ENCODE results near the gene PCID2.

DNA sequence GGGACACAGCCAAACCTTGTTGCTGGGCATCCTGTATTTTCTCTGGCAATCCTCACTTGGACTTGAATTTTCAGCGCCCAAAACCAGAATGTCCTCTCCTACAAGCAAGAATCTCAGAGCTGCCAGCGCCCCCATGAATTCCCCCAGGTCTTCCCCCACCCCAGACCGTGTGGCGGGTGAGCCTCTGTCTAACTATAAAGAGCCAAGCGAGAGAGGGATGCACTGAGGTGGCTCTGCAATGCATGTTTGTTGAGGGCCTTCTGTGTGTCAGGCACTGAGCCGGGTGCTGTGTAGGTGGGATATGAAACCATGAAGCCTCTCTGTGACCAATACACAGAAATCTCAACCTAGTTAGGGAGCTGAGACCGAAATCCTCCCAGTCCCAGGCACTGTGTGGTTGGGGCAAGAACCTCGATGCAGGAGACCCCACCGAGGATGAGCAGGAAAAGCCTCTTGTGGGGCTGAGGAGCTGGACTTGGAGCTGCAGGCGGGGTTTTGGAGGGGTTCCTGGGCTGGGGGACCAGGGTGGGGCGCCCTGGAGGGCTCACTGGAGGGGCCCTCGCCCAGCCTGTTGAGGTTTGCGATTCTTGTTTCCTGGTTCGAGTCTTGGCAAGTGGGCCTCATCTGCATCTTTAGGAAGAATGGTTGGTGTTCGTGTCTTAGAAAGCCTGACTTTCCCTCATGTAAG lies 62.4 kb downstream of the PCID2 start:
- TF ChIP-seq, protein P1, sequence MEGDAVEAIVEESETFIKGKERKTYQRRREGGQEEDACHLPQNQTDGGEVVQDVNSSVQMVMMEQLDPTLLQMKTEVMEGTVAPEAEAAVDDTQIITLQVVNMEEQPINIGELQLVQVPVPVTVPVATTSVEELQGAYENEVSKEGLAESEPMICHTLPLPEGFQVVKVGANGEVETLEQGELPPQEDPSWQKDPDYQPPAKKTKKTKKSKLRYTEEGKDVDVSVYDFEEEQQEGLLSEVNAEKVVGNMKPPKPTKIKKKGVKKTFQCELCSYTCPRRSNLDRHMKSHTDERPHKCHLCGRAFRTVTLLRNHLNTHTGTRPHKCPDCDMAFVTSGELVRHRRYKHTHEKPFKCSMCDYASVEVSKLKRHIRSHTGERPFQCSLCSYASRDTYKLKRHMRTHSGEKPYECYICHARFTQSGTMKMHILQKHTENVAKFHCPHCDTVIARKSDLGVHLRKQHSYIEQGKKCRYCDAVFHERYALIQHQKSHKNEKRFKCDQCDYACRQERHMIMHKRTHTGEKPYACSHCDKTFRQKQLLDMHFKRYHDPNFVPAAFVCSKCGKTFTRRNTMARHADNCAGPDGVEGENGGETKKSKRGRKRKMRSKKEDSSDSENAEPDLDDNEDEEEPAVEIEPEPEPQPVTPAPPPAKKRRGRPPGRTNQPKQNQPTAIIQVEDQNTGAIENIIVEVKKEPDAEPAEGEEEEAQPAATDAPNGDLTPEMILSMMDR (IDR thresholded peaks at IDR 0.05) = no peak
- TF ChIP-seq POLR2A (IDR thresholded peaks at IDR 0.05) = no peak

All from lower leg skin (tissue), 3 donors.